Stimulated activated CD8-positive, alpha-beta memory T cell treated with anti-CD3 and anti-CD28 coated beads, Interleukin-7, amount 100 ng/mL, for 48 hours (primary cell): ENCODE data around the gene CSAD.

Experiments used
- DNase-seq, 2 donors: peaks; one replicate each; pipeline ENCODE4 v3.0.0-alpha.2; 2020; ENCODE audit warnings: low read depth in 1 of 2; ENCODE audit errors: extremely low read depth in 1 of 2

CSAD gene

DNA sequence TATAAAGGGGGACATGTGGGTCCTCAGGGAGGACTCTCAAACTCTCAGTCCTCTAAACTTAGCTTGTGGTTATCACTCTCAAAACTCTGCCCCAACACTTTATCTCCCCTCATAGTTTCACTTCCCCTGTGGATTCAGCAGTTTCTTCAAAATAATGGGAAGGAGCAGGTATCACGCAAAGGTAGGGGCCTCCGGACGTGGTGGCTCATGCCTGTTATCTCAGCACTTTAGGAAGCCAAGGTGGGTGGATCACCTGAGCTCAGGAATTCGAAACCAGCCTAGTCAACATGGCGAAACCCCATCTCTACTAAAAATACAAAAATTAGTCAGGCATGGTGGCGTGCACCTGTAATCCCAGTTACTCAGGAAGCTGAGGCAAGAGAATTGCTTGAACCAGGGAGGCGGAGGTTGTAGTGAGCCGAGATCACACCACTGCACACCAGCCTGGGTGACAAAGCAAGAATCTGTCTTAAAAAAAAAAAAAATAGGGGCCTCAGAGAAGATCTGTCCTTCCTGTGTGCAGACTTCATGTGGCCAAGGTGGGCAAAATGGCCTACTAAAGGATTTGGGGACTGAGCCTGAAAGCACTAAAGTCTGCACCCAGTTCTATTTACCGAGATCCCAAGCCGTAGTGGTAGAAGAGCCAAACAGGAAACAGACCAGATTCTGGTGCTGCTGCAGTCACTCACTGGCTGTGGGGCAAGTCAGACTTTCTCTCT is 19.9 kb upstream of the CSAD start:
- DNase-seq = no peak

GRCh38 chr12:53200107-53200457 is 19.4 kb upstream of the CSAD start:
- no peak for DNase-seq

DNA sequence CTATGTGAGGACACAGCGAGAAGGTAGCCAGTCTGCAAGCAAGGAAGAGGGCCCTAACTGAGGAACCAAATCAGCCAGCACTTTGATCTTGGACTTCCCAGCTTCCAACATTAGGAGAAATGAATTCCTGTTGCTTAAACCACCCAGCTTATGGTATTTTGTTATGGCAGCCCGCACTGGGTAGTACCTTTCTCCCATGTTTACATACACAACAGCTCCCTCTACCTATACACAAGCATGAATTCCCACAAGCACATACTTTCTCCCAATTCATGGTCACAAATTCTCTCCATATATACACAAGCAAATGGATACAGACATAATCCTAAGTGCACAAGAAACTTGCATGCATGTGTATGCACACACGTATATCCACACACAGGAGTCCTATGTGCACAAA is 19.0 kb upstream of the CSAD start:
- no peak for DNase-seq

GRCh38 chr12:53198486-53199110 is 17.9 kb upstream of the CSAD start:
- DNase-seq = no peak

DNA sequence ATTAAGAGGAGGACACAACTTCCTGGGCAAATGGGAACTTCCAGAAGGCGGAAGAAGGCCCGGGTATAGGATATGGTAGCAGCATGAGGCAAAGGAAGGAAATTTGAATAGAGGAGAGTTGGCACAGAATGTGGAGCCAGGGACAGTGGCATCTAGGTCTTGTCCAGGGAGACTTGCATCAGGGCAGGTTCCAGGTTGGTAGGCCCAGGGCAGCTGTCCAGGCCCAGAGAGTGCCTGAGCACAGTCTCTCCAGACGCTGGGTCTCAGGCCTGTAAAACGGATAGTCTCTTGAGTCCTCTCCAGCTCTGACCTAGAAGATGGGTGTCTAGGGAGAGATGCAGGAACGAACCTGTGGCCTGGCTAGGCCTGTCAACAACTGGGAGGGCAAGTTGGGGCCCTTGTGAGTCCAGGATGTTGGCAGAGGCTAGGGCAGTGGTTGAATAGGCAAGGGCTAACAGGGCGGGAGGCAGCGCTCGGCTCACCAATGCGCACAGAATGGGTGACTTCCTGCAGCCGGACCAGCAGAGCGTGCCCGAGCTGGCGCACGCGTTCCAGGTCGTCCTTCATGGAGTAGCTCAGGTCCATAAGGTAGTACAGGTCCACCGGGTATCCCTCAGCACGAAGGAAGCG is 16.4 kb upstream of the CSAD start:
- no peak for DNase-seq

DNA sequence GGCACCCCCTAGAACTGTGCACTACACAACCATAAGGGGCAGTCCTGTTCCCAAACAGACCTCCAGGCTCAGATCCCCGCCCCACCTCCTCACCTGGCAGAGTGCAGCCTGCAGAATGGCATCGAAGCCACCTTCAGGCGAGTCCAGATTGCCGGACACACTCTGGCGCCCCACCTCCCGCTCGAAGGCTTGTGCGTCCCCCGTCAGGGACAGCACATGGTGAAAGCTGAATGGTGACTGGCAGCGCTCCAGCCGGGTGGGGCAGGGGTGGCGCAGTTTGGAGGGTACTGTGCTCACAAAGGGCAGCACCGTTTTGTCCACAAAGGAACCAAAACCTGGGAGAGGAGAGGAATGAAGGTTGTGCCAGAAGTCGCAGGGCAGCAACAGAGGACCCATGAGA is 15.8 kb upstream of the CSAD start:
- DNase-seq = no peak

GRCh38 chr12:53195516-53196420 is 15.0 kb upstream of the CSAD start:
- no peak for DNase-seq

DNA sequence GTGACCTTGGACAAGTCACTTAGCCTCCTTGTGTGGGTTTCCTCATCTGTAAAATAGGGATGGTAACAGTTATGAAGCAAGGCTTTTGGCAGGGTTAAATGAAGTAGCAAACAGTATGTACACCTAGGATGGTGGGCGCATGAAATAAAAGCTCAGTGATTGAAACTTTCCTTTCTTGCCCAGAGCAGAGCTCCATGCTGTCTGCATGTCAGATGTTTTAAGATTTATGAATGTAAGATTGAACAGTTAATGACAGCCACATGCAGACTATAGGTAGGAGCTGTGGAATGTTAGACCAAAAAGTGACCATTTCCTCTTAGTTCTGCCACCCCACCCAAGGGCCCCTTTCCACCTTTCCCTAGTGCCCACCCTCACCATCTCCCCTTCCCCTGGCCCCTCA is 14.2 kb upstream of the CSAD start:
- no peak for DNase-seq

DNA sequence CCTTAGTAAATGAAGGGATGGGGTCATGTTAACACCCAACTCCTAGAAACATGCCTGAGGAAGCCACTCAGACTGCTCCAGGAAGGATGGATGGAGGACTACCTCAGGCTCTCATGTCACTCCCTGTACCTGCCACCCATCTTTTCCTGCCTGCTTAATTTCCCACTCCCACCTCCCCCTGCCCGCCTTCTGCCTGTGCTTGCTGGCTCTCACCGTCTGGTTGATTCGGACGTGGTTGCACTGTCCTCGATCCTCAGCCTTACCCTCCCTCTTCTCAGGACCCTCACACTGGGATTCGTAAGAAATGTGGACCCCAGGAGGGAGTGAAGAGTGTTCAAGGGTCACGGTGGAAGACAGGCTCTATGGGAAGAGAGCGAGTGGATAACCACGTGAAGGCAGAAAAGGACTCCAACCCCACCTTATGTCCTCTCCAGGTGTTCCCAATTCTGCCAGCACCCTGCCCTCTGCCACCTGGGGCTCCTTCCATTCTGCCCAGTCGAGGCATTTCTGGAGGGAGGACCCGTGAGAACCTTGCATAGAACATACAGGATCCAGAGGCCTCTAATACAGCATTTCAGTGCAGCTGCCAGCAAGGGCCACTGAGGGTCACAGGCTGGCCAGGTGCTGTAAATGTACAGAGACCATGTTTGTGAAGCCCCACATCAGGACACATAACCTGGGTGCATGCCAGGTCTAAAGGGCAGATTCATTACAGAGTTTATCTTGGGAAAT is 13.4 kb upstream of the CSAD start:
- DNase-seq = no peak

DNA sequence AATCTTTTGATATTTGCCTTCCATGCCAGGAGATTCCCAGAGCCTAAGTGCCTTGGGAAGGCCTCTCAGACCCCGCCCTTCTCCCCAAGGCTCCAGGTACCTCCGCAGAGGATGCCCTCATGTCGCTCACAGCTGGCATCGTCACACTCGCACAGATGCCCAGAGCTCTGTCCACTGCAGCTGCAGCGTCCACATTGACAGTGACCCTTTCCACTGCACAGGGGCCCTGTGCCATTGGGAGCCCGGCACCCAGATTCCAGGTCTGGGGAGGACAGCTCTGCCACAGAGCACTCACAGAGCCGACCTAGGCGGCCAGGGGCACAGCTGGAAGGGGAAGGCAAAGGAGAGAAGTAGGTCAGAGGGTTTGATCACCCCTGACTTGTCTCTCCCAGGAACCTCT is 12.3 kb upstream of the CSAD start:
- no peak for DNase-seq

DNA sequence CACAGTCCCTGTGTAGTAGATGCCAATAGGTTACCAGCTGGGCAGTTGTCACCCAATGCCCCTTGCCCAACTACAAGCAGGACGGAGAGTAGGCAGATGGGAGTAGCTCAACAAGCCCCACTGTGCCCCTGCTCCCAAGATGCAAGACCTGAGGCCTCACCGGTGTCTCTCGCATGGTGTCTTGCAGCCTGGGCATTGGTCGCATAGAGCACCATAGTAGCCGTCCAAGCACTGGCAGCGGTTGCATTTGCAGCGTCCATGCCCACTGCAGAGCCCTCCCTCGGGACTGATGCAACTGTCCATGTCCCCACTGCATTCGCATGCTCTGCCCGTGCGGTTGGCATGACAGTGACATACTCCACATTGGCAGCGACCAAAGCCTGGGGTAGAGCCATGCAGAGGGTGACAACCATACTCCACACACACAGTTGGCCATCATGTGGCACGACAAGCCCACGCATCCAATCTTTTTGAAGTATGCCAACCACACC is 11.9 kb upstream of the CSAD start:
- DNase-seq = no peak

DNA sequence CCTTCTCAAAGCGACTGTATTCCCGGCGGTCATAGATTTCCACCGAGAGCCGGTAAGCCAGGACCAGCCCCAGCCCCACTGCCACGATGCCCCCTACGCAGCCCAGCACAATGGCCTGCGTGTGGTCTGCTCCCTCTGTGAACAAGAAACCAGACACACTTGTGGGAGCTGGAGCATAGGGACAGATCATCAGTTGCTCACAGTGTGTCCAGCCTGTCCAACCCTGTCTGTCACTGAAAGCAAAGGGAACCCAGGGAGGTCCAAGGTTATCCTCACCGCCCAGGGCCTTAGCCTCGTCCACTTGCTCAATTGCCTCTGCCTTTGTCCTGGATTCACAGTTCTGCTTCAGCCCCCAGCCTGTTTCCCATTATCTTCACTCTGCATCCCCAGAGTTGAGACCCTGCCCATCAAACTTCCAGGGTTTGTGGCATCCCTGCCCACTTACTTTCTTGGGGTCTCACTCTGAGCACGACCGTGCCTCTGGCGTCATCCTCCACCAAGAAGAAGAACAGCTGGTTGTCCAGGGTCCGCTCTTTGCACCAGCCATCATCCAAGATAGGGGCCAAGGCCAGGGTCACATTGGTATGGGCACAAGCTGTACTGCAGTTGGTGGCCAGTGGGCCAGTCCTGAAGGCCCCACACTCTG is 11.3 kb upstream of the CSAD start:
- no peak for DNase-seq

DNA sequence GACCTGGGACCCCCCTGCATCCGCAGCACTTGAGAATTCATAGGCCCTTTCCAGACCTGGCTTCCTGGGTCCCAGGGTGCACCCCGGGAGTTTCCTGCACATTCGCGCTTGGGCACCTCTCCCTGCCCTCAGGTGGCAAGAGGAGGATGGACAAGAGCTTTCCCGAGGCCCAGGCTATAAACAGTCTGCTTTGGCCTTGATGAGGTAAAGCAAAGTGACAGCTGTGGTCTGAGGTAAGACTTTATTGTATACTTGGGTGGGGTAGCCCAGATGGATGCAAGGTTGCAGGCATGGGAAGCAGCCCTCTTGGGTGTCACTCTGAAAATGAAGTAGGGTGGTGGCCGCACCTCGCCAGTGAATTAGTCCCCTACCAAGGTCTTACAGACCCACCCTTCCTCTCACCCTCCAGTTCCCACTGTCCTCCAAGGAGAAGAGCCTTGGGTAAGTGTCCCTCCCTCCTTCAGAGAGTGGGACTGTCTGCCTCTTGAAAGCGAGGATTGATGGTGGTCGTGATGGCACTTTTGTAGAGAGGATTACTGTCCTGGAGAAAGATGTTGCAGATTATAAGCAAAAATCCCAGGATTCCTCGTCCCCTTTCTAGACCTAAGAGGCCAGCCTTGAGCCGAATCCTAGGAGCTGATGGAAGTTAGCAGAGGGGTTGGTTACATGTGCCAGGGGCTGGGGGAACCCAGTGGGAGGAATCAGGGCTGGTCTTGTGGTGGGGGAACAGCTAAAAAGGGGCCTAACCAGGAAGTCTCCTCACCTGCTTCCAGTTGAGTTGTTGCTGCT is 10.6 kb upstream of the CSAD start:
- DNase-seq = no peak

DNA sequence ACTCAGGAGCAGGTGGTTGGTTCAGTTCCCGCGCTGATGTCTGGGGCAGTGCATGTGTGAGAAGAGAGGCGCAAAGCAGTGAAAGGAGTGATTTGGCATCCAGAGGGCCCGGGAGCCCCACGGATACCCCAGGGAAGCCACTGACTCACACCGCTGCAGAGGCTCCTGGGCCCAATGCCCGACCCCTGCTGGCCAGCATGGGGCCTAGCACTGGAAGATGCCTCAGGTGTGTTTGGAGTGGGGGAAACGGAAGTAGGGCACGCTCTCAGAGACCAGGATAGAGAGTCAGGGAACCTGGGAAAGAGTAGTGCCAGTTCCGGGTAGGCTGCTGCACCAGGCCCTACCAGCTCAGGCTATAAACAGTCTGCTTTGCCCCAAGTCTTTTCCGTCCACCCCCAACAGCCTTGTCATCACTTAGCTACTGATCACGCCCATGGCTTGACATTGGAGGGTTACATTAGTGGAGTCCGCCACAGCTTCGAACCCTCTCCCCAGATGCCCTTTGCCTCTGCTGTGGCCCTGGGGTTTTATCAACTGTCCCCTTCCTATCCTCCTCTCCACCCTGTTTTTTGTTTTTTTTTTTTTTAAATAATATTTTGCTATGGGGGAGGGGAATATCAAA is 9.5 kb upstream of the CSAD start:
- DNase-seq = no peak

- no peak for DNase-seq
Observed at GRCh38 chr12:53187145-53187899, 6.6 kb upstream of the CSAD start.

DNA sequence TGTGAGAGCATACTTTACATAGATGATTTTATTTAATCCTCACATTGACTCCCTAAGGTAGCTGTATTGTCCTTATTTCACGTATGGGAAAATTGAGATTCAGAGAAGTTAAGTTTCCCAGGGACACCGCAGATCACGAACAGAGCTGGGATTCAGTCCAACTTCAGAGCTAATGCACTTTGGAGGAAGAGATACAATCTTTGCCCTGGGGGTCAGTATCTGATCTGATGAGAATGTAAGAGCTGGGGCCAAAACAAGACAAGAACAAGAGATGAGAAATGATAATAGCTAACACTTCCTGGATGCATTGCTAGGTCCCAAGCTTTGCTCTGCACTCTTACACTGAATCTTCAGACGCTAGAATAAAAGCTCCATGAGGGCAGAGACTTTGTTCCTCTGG is 6.0 kb upstream of the CSAD start:
- DNase-seq = no peak

GRCh38 chr12:53185582-53186153 is 4.9 kb upstream of the CSAD start:
- DNase-seq = no peak

DNA sequence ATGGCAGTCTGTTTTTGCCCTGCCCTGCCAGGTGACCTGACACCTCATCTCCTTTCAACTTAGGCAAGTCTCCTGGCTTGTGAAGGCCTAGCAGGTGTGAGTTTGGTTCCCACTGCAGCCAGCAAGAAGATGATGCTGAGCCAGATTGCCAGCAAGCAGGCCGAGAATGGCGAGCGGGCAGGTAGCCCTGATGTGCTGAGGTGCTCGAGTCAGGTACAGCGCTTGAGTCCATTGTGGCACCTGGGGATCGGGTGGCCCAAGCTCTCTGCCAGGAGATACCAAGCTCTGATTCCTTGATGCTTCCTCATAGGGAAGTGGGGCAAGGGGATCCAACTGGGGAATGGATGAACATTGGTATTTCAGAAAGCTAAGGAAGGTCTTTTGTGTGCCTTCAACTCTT is 4.1 kb upstream of the CSAD start:
- DNase-seq = no peak
